Tibial artery (tissue), 4 donors: ENCODE results near the gene CTU2.

Source experiments
- DNase-seq, 2 donors: peaks; one replicate each; pipeline ENCODE4 v3.0.0-alpha.2; 2019
- H3K27ac ChIP-seq, 2 donors: fragments of 200-600 bp; sonication (generic) in 1 of 2; 1 replicate in 1 of 2; 2 replicates in 1 of 2; pipeline ENCODE4 v1.5.1; 2018 to 2019; ENCODE audit warnings: mild to moderate bottlenecking in 1 of 2
- H3K27me3 ChIP-seq, 2 donors: fragments of 200-600 bp; sonication (generic) in 1 of 2; one replicate each; pipeline versions ENCODE4 v1.5.1 to v1.6.0; 2016 to 2019
- H3K36me3 ChIP-seq, 3 donors: fragments of 200-600 bp; sonication (generic) in 2 of 3; one replicate each; pipeline ENCODE4 v1.5.1; 2016 to 2019; ENCODE audit warnings: mild to moderate bottlenecking in 2 of 3
- H3K4me1 ChIP-seq, 4 donors: fragments of 200-600 bp; sonication (generic) in 2 of 4; 1 replicate in 3 of 4; 2 replicates in 1 of 4; pipeline ENCODE4 v1.5.1; 2016 to 2019
- H3K4me3 ChIP-seq, 2 donors: fragments of 200-600 bp; sonication (generic) in 1 of 2; 1 replicate in 1 of 2; 2 replicates in 1 of 2; pipeline ENCODE4 v1.5.1; 2018 to 2019; ENCODE audit warnings: mild to moderate bottlenecking in 2 of 2
- H3K9me3 ChIP-seq, 3 donors: fragments of 200-600 bp; sonication (generic) in 1 of 3; one replicate each; pipeline ENCODE4 v1.5.1; 2016 to 2019
- CTCF ChIP-seq, 2 experiments: fragments of 200-600 bp in 1 of 2; fragments of 450-650 bp in 1 of 2; IDR thresholded peaks; one replicate each; pipeline ENCODE4 v1.5.1; 2017 to 2019; ENCODE audit warnings: antibody characterized with exemption in 2 of 2, mild to moderate bottlenecking in 1 of 2, moderate library complexity in 1 of 2
- intact Hi-C: fragments of 100-400 bp; cut with DNase I; formaldehyde crosslinking; loops from one replicate; pipeline ENCODE4 v1.15.0; 2023; ENCODE audit warnings: low total_unique reads

Gene CTU2

GRCh38 chr16:88722784-88723506, 16.6 kb downstream of the CTU2 start:
- Histone ChIP-seq H3K36me3 (peaks cover 56 to 100% (median 97%) of the 10 kb centered on the region in 3 donors), H3K4me1 (no peaks in the 10 kb centered on the region), H3K4me3 (no peak overlapping the region), H3K27ac (no peak overlapping the region), H3K27me3 (no peaks in the 10 kb centered on the region), H3K9me3 (no peaks in the 10 kb centered on the region)
- intact Hi-C loops = no loop called here
- TF ChIP-seq CTCF (IDR thresholded peaks at IDR 0.05) = no peak
- no peak for DNase-seq

- Histone ChIP-seq H3K27me3 (no peaks in the 10 kb centered on the region), H3K27ac (no peak overlapping the region), H3K36me3 (peaks cover 56 to 97% (median 93%) of the 10 kb centered on the region in 3 donors), H3K9me3 (no peaks in the 10 kb centered on the region), H3K4me3 (no peak overlapping the region), H3K4me1 (no peaks in the 10 kb centered on the region)
- no peak for TF ChIP-seq CTCF (IDR thresholded peaks at IDR 0.05)
- no peak for DNase-seq
- intact Hi-C loops = no loop called here
Measured at GRCh38 chr16:88723507-88723887, 17.2 kb downstream of the CTU2 start.

- H3K9me3 ChIP-seq = no peaks in the 10 kb centered on the region
- H3K4me1 ChIP-seq = no peaks in the 10 kb centered on the region
- intact Hi-C loops = no loop called here
- peaks cover 56 to 93% (median 89%) of the 10 kb centered on the region in 3 donors for H3K36me3 ChIP-seq
- no peaks in the 10 kb centered on the region for H3K27me3 ChIP-seq
- DNase-seq = no peak
- no peak overlapping the region for H3K27ac ChIP-seq
- no peak overlapping the region for H3K4me3 ChIP-seq
- no peak for TF ChIP-seq CTCF (IDR thresholded peaks at IDR 0.05)
Measured at GRCh38 chr16:88723911-88724310, 17.6 kb downstream of the CTU2 start.

GRCh38 chr16:88724855-88725555, 18.7 kb downstream of the CTU2 start:
- Histone ChIP-seq H3K4me3 (no peak overlapping the region), H3K4me1 (no peaks in the 10 kb centered on the region), H3K27ac (no peak overlapping the region), H3K9me3 (no peaks in the 10 kb centered on the region), H3K27me3 (no peaks in the 10 kb centered on the region), H3K36me3 (peaks cover 49 to 82% (median 80%) of the 10 kb centered on the region in 3 donors)
- no peak for DNase-seq
- no peak for TF ChIP-seq CTCF (IDR thresholded peaks at IDR 0.05)
- intact Hi-C loops = no loop called here

GRCh38 chr16:88725609-88726407, 19.5 kb downstream of the CTU2 start:
- no peak for TF ChIP-seq CTCF (IDR thresholded peaks at IDR 0.05)
- H3K4me1 ChIP-seq = no peaks in the 10 kb centered on the region
- intact Hi-C loops = no loop called here
- H3K9me3 ChIP-seq = no peaks in the 10 kb centered on the region
- H3K4me3 ChIP-seq = no peak overlapping the region
- no peak overlapping the region for H3K27ac ChIP-seq
- no peak for DNase-seq
- no peaks in the 10 kb centered on the region for H3K27me3 ChIP-seq
- peaks cover 45 to 79% (median 77%) of the 10 kb centered on the region in 3 donors for H3K36me3 ChIP-seq
